GM18951 (cell line): Measurements from ENCODE around the gene MYF5.
"Not testable (repeated sequence)": the region's sequence is repeated elsewhere in the genome, so short reads cannot be mapped to it uniquely, and the experiment has no call there.

Experiments
- POLR2A ChIP-seq: IDR thresholded peaks from 4 replicates; pipeline ENCODE4 v1.6.1; 2011; ENCODE audit warnings: mild to moderate bottlenecking; ENCODE audit not compliant: insufficient read length, insufficient read depth; ENCODE audit errors: extremely low read depth
- in situ Hi-C: fragments of 300-500 bp; cut with MboI; formaldehyde crosslinking; loops from one replicate; pipeline ENCODE4 v1.12.0; 2022; ENCODE audit warnings: low sequenced_read_pairs, mixed read lengths, inconsistent platforms; ENCODE audit not compliant: unreplicated experiment

The MYF5 gene

GRCh38 chr12:80716696-80717469 lies at the start of gene MYF5:
MYF5 (plus strand) TSS chr12:80716912; CDS start chr12:80717064, 152 bp downstream.
- no peak for TF ChIP-seq POLR2A

GRCh38 chr12:80670214-80670613 lies 46.5 kb upstream of the MYF5 start:
- in situ Hi-C loops: no loop called here

More at GRCh38 chr12:80716696-80717469, at the start of gene MYF5:
- in situ Hi-C loops: no loop called here

DNA sequence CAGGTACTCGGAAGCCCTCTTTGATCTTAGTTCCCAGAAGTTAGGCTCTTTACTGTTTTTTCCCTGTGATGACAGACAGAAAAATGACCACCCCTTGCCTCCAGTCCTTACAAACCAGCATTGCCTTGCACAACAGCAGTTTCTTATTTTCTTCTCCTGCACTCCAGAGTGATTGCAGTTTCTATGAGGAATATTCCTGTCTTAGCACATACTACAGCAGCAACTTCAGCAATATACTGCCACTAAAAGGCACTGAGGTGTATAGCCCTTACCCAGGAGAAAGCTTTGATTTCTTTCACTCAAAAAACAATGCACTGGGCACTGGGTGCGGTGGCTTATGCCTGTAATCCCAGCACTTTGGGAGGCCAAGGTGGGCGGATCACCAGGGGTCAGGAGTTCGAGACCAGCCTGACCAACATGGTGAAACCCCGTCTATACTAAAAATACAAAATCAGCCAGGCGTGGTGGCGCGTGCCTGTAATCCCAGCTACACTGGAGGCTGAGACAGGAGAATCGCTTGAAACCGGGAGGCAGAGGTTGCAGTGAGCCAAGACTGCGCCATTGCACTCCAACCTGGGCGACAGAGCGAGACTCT lies 40.6 kb upstream of the MYF5 start:
- in situ Hi-C loops: not testable (repeated sequence)

More at GRCh38 chr12:80670214-80670613, 46.5 kb upstream of the MYF5 start:
- no peak for TF ChIP-seq POLR2A

DNA sequence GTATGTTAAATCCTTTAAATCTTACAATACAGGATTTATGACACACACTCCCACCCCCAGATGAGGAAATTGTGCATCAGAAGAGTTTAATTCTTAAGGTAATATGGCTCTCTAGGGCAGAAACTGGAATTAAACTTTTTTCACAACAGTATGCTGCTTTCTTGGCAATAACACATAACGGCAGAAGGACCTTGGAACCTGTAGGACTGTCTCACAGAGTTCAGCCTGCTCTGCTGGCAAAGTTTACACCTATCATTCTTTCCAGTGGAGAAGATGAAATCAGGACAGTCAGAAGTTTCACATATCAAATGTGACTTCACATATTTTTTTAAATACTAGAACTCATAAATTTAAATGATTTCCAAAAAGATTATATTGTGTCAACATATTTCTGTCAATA lies 39.9 kb upstream of the MYF5 start:
- no peak for TF ChIP-seq POLR2A
- in situ Hi-C loops: no loop called here

- TF ChIP-seq POLR2A: no peak
- in situ Hi-C loops: no loop called here
These were observed 38.7 kb upstream of the MYF5 start for GRCh38 chr12:80677994-80678393.

GRCh38 chr12:80679346-80680131 lies 37.2 kb upstream of the MYF5 start:
- TF ChIP-seq POLR2A: no peak
- in situ Hi-C loops: no loop called here

- in situ Hi-C loops: no loop called here
- TF ChIP-seq POLR2A: no peak
These were observed 35.4 kb upstream of the MYF5 start for GRCh38 chr12:80681287-80681686.

DNA sequence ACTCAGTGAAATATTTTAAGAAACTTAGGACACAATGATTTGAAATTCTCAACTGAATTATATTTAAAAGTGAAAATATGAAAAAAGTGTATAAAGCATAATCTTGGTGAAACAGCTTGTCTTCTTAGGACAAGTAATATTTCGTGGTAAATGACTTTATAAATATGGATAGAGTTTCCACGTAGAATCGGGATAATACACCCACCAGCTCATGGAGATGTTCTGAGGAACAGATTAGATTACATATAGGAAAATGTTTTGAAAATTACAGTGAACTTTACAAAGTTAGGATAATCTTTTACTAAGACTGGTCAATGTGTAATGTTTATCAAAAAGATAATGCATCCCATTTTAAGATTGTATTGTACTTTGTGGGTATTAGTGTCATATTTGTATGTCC lies 34.9 kb upstream of the MYF5 start:
- in situ Hi-C loops: no loop called here

GRCh38 chr12:80684077-80684495 lies 32.6 kb upstream of the MYF5 start:
- no peak for TF ChIP-seq POLR2A
- in situ Hi-C loops: no loop called here

More for the DNA sequence above, 34.9 kb upstream of the MYF5 start:
- no peak for TF ChIP-seq POLR2A

- no peak for TF ChIP-seq POLR2A
- in situ Hi-C loops: no loop called here
These were observed 26.6 kb upstream of the MYF5 start for GRCh38 chr12:80690090-80690489.

GRCh38 chr12:80690513-80690912 lies 26.2 kb upstream of the MYF5 start:
- TF ChIP-seq POLR2A: no peak
- in situ Hi-C loops: no loop called here

DNA sequence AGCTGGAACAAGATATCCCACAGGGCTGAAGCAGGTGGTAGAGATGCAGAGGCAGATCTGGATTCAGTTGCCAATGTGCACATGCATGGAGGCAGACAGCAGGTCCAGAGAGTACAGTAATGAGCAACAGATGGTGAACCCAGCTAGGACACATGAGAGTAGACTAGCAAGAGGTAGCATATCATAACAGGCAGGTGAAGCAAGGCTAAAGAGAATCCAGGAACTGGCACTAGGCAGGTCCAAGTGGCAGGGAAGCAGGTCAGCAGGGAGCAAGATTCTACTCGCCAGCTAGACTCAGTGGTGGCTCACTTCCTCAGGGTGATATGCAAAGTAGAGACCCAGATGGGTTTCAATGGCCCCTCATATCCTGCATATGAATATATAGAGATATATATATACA lies 24.6 kb upstream of the MYF5 start:
- TF ChIP-seq POLR2A: no peak
- in situ Hi-C loops: no loop called here

DNA sequence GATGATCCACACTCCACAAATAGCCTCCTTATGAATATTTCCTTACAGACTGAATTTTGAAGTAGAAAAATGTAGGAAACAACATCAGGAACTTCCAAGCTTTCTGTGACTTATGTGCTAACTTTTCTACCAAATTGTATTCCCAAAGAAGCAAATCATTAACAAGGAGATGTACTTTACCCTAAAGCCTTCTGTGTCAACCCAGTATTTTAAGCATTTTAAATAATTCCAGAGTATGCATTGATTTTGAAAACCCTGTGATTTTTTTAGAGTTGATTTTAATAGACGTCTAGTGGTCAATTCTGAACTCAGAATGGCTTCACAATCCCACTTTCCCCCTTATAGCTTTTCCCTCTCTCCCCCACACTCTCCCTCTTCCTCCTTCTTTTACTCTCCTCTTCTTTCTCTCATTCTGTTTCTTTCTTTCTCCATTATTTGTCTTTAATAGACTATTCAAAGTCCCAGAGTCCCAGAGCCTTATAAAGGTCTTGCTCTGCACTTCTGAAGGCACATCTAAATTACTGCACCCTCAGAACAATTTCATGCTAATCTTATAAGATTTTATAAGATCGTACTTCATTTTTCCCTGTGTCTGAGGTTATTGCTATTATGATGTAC lies 19.3 kb upstream of the MYF5 start:
- in situ Hi-C loops: no loop called here
- no peak for TF ChIP-seq POLR2A
